PC-3 (cell line): ENCODE results near the gene TMC3. TPM values are rescaled to one million over a fixed set of nuclear protein-coding genes. Genes with fewer than 3 reads are reported as not detected.

Source experiments
- ATAC-seq: fragments of 200-7000 bp; cut with Tn5 transposase; 2 replicates; pipeline ENCODE4 v1.9.1; 2020; ENCODE audit warnings: mild to moderate bottlenecking, moderate library complexity
- BruUV-seq: library from RNA; stranded (reverse); fragments of 400-500 nt; replicated peaks from 2 replicates; lab custom pipeline; 2021; lab: Mats Ljungman, UMichigan
- CTCF ChIA-PET: fragments of 300-600 bp; sonication (Branson Sonifier 250); formaldehyde crosslinking; loops from one replicate; lab custom pipeline; 2022; ENCODE audit warnings: antibody characterized with exemption; lab: Charles Lee
- POLR2A ChIA-PET: fragments of 300-600 bp; sonication (Branson Sonifier 250); formaldehyde crosslinking; loops from one replicate; lab custom pipeline; 2022; ENCODE audit warnings: antibody characterized with exemption; ENCODE audit not compliant: unreplicated experiment; lab: Charles Lee
- DNase-seq: peaks from one replicate; pipeline ENCODE4 v3.0.0-alpha.2; 2015
- H2AFZ ChIP-seq: fragments of 300-600 bp; sonication (generic); 2 replicates; pipeline ENCODE4 v1.6.0; 2016; ENCODE audit warnings: antibody characterized with exemption, low read length
- H3F3A ChIP-seq: fragments of 300-600 bp; sonication (generic); one replicate; pipeline ENCODE4 v1.6.0; 2017; ENCODE audit warnings: antibody characterized with exemption, low read length, control low read depth, mild to moderate bottlenecking; ENCODE audit not compliant: unreplicated experiment
- H3K27ac ChIP-seq: fragments of 300-600 bp; sonication (generic); 2 replicates; pipeline ENCODE4 v1.5.1; 2016; ENCODE audit warnings: mild to moderate bottlenecking, low read length
- H3K27me3 ChIP-seq: fragments of 300-600 bp; sonication (generic); 2 replicates; pipeline ENCODE4 v1.6.1; 2016; ENCODE audit warnings: low read length, mixed read lengths
- H3K36me3 ChIP-seq: fragments of 300-600 bp; sonication (generic); 2 replicates; pipeline ENCODE4 v1.6.1; 2016; ENCODE audit warnings: low read depth, mixed run types, low read length, mixed read lengths
- H3K4me1 ChIP-seq: fragments of 300-600 bp; sonication (generic); 2 replicates; pipeline ENCODE4 v1.5.1; 2016; ENCODE audit warnings: low read length; ENCODE audit not compliant: insufficient read depth
- H3K4me2 ChIP-seq: fragments of 300-600 bp; sonication (generic); 2 replicates; pipeline ENCODE4 v1.6.0; 2016; ENCODE audit warnings: low read length
- H3K4me3 ChIP-seq: fragments of 300-600 bp; sonication (generic); 2 replicates; pipeline ENCODE4 v1.5.1; 2016; ENCODE audit warnings: mild to moderate bottlenecking, low read length, mixed read lengths
- H3K79me2 ChIP-seq: fragments of 300-600 bp; sonication (generic); 2 replicates; pipeline ENCODE4 v1.6.1; 2017; ENCODE audit warnings: low read length, mixed read lengths
- H3K9ac ChIP-seq: fragments of 300-600 bp; sonication (generic); 2 replicates; pipeline ENCODE4 v1.6.0; 2016; ENCODE audit warnings: mild to moderate bottlenecking, low read length
- H3K9me2 ChIP-seq: fragments of 300-600 bp; sonication (generic); replicated peaks from 2 replicates; pipeline ENCODE4 v1.6.1; 2016; ENCODE audit warnings: mixed run types, low read length, mixed read lengths
- H3K9me3 ChIP-seq: fragments of 300-600 bp; sonication (generic); 2 replicates; pipeline ENCODE4 v1.6.1; 2016; ENCODE audit warnings: low read length, mixed read lengths
- H4K20me1 ChIP-seq: fragments of 300-600 bp; sonication (generic); 2 replicates; pipeline ENCODE4 v1.6.1; 2016; ENCODE audit warnings: low read length, mixed read lengths
- EZH2 ChIP-seq: fragments of 300-600 bp; sonication (generic); IDR thresholded peaks from one replicate; pipeline ENCODE4 v1.6.1; 2017; ENCODE audit warnings: antibody characterized with exemption, mild to moderate bottlenecking, low read length; ENCODE audit not compliant: unreplicated experiment
- EZH2phosphoT487 ChIP-seq: fragments of 300-600 bp; sonication (generic); IDR thresholded peaks from 2 replicates; pipeline ENCODE4 v1.6.1; 2018; ENCODE audit warnings: mild to moderate bottlenecking, antibody characterized with exemption, low read length, borderline replicate concordance
- intact Hi-C: fragments of 100-400 bp; cut with micrococcal nuclease; formaldehyde crosslinking; loops from 2 replicates; pipeline ENCODE4 v1.9.0; 2023
- total RNA-seq: library from RNA; depleted of rRNA; stranded (reverse); fragments of >200 nt; gene quantifications from 2 replicates; pipeline ENCODE4 v1.2.3, GENCODE V29; 2014
- TF ChIP-seq, protein P1 (sequence below): fragments of 300-600 bp; sonication (generic); conservative IDR thresholded peaks from 2 replicates; pipeline ENCODE4 v1.5.1; 2017; ENCODE audit warnings: antibody characterized with exemption, low read depth, mild to moderate bottlenecking, low read length

TMC3 gene
- total RNA-seq, 1 experiment from 2014 or later: not detected

DNA sequence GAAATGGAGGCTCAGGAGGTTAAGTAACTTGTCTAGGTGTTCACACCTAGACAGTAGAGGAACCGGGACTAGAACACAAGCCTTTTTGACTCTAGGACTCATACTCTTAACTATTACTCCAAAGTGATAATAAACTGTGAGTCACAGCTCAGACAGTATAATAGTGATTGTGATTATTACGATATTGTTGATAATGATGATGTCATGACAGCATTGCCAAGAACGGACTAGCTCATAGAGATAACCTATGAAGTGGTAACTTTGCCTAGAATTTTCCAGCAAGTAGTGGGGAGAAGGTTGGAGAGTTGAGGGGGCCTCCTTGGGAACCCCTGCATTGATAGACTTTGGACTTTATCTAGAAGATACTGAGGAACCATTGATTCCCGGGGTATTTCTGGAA is 84.1 kb downstream of the TMC3 start:
- Histone ChIP-seq H3K27ac (no peak overlapping the region), H2AFZ (no peak overlapping the region), H3K27me3 (0 out of 2 replicates have a peak, but pooled peaks cover 12% of the 10 kb centered on the region), H3K4me3 (no peak overlapping the region), H3F3A (no peaks in the 10 kb centered on the region), H3K9ac (no peak overlapping the region), H4K20me1 (no peaks in the 10 kb centered on the region), H3K4me2 (no peak overlapping the region), H3K9me3 (no peaks in the 10 kb centered on the region), H3K79me2 (no peaks in the 10 kb centered on the region), H3K9me2 (no peaks in the 10 kb centered on the region), H3K4me1 (no peaks in the 10 kb centered on the region), H3K36me3 (no peaks in the 10 kb centered on the region)
- no peak for ATAC-seq
- ChIA-PET CTCF (no interaction called here), POLR2A (no interaction called here)
- no peak for TF ChIP-seq EZH2phosphoT487
- TF ChIP-seq, protein P1, sequence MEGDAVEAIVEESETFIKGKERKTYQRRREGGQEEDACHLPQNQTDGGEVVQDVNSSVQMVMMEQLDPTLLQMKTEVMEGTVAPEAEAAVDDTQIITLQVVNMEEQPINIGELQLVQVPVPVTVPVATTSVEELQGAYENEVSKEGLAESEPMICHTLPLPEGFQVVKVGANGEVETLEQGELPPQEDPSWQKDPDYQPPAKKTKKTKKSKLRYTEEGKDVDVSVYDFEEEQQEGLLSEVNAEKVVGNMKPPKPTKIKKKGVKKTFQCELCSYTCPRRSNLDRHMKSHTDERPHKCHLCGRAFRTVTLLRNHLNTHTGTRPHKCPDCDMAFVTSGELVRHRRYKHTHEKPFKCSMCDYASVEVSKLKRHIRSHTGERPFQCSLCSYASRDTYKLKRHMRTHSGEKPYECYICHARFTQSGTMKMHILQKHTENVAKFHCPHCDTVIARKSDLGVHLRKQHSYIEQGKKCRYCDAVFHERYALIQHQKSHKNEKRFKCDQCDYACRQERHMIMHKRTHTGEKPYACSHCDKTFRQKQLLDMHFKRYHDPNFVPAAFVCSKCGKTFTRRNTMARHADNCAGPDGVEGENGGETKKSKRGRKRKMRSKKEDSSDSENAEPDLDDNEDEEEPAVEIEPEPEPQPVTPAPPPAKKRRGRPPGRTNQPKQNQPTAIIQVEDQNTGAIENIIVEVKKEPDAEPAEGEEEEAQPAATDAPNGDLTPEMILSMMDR: no peak
- no peak for TF ChIP-seq EZH2
- BruUV-seq: no TSS peak
- intact Hi-C loops: no loop called here
- DNase-seq: no peak

GRCh38 chr15:81288616-81289015 is 85.4 kb downstream of the TMC3 start:
- Histone ChIP-seq H3F3A (no peaks in the 10 kb centered on the region), H3K79me2 (no peaks in the 10 kb centered on the region), H3K9ac (no peak overlapping the region), H2AFZ (no peak overlapping the region), H4K20me1 (no peaks in the 10 kb centered on the region), H3K27me3 (0 out of 2 replicates have a peak, but pooled peaks cover 20% of the 10 kb centered on the region), H3K27ac (no peak overlapping the region), H3K9me2 (no peaks in the 10 kb centered on the region), H3K4me3 (no peak overlapping the region), H3K36me3 (no peaks in the 10 kb centered on the region), H3K9me3 (no peaks in the 10 kb centered on the region), H3K4me2 (no peak overlapping the region), H3K4me1 (no peaks in the 10 kb centered on the region)
- ChIA-PET POLR2A (no interaction called here), CTCF (no interaction called here)
- TF ChIP-seq, protein P1: no peak
- TF ChIP-seq EZH2phosphoT487 (no peak), EZH2 (no peak)
- intact Hi-C loops: no loop called here
- no peak for ATAC-seq
- BruUV-seq: no TSS peak
- DNase-seq: no peak

GRCh38 chr15:81288040-81288439 is 86.0 kb downstream of the TMC3 start:
- no peak overlapping the region for H2AFZ ChIP-seq
- no peak overlapping the region for H3K9ac ChIP-seq
- intact Hi-C loops: no loop called here
- no peaks in the 10 kb centered on the region for H3K9me3 ChIP-seq
- no peak overlapping the region for H3K27ac ChIP-seq
- CTCF ChIA-PET: no interaction called here
- no peaks in the 10 kb centered on the region for H4K20me1 ChIP-seq
- POLR2A ChIA-PET: no interaction called here
- H3K4me2 ChIP-seq: no peak overlapping the region
- H3K27me3 ChIP-seq: 0 out of 2 replicates have a peak, but pooled peaks cover 20% of the 10 kb centered on the region
- no peaks in the 10 kb centered on the region for H3K9me2 ChIP-seq
- H3F3A ChIP-seq: no peaks in the 10 kb centered on the region
- no TSS peak for BruUV-seq
- TF ChIP-seq EZH2: no peak
- TF ChIP-seq, protein P1: no peak
- TF ChIP-seq EZH2phosphoT487: no peak
- no peak overlapping the region for H3K4me3 ChIP-seq
- H3K79me2 ChIP-seq: no peaks in the 10 kb centered on the region
- ATAC-seq (no peak), DNase-seq (no peak)
- H3K4me1 ChIP-seq: no peaks in the 10 kb centered on the region
- H3K36me3 ChIP-seq: no peaks in the 10 kb centered on the region
